HG02884 (cell line): ENCODE results near the gene ADAMTS13.
A peak's percentile ranks its signal among the peaks of the same experiment; 100 is the strongest.
"Not testable (repeated sequence)": the region's sequence is repeated elsewhere in the genome, so short reads cannot be mapped to it uniquely, and the experiment has no call there.

Experiments used
- ATAC-seq: cut with Tn5 transposase; IDR thresholded peaks from one replicate; pipeline ENCODE4 v1.9.1; 2021; ENCODE audit warnings: mild to moderate bottlenecking, moderate library complexity; ENCODE audit not compliant: unreplicated experiment

ADAMTS13 gene

GRCh38 chr9:133421615-133422542, at the start of gene ADAMTS13:
Gene ADAMTS13 (plus strand): TSS chr9:133422367. CDS start chr9:133422444, 77 bp downstream.
- no peak for ATAC-seq

- ATAC-seq: no peak
These were observed 47.5 kb upstream of the ADAMTS13 start for GRCh38 chr9:133374612-133375115.

- ATAC-seq: peak; percentile 9
These were observed 46.9 kb upstream of the ADAMTS13 start for GRCh38 chr9:133375116-133375723.

GRCh38 chr9:133375724-133376654, 46.2 kb upstream of the ADAMTS13 start, which contains the start of the genes STKLD1 and SURF4:
Gene STKLD1 (plus strand): TSS chr9:133376366. CDS start chr9:133376474, 108 bp downstream.
Gene SURF4 (minus strand): TSS chr9:133376060. CDS start chr9:133375969, 91 bp downstream.
- ATAC-seq: peak; percentile 80

GRCh38 chr9:133377280-133377679, 44.9 kb upstream of the ADAMTS13 start:
- not testable (repeated sequence) for ATAC-seq

GRCh38 chr9:133377721-133378216, 44.4 kb upstream of the ADAMTS13 start:
- ATAC-seq: no peak

- ATAC-seq: no peak
These were observed 43.7 kb upstream of the ADAMTS13 start for GRCh38 chr9:133378408-133378962.

- ATAC-seq: no peak
These were observed 42.7 kb upstream of the ADAMTS13 start for GRCh38 chr9:133379153-133380086.

GRCh38 chr9:133380734-133381133, 41.4 kb upstream of the ADAMTS13 start:
- no peak for ATAC-seq

- no peak for ATAC-seq
These were observed 39.5 kb upstream of the ADAMTS13 start for GRCh38 chr9:133382507-133383141.

- ATAC-seq: no peak
These were observed 38.7 kb upstream of the ADAMTS13 start for GRCh38 chr9:133383438-133383837.

- ATAC-seq: no peak
These were observed 37.3 kb upstream of the ADAMTS13 start for GRCh38 chr9:133384736-133385321.

- no peak for ATAC-seq
These were observed 36.7 kb upstream of the ADAMTS13 start for GRCh38 chr9:133385452-133385851.

- no peak for ATAC-seq
These were observed 35.8 kb upstream of the ADAMTS13 start for GRCh38 chr9:133386338-133386737.

- ATAC-seq: no peak
These were observed 34.5 kb upstream of the ADAMTS13 start for GRCh38 chr9:133387680-133388079.

GRCh38 chr9:133389025-133389557, 33.1 kb upstream of the ADAMTS13 start:
- ATAC-seq: no peak

GRCh38 chr9:133389562-133389961, 32.6 kb upstream of the ADAMTS13 start:
- no peak for ATAC-seq

GRCh38 chr9:133390713-133391112, 31.5 kb upstream of the ADAMTS13 start:
- ATAC-seq: no peak
